Measurements from ENCODE around the gene CDK5R1. TPM values are rescaled to one million over a fixed set of nuclear protein-coding genes. Genes with fewer than 3 reads are reported as not detected.

Gene CDK5R1
- total and polyA plus RNA-seq, 2 donors (not counting 1 experiment from before 2014, with no cell fraction given) = 0.33 to 0.56 TPM

DNA sequence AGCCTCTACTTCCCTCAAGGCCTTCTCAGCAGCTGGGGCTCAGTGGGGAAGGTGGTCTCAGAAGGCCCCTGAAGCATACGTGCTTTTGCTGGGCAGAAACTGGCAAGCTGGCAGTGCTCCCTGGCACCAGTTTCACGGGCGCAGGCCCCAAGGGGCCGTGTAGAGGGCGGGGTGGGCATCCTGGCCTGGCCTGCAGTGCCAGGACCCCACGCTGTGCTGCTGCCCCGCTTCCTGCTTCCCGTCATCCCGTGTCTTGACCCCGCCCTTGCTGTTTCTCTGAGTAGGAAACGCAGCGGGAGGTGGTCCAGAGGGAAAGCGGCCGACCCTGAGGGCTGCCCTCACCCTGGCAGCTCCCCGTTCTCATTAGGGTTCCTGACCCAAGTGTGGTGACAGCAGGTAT lies 6.8 kb downstream of the CDK5R1 start:
- Histone ChIP-seq H2AFZ (ENCODE audit: low read length) (no peak overlapping the region), H3K36me3 (ENCODE audit: control insufficient read depth, insufficient read depth, low read length) (no peaks in the 10 kb centered on the region), H3K9ac (ENCODE audit: insufficient read depth, low read length) (no peak overlapping the region), H4K20me1 (ENCODE audit: control insufficient read depth, extremely low read depth, insufficient read depth, low read length) (no peaks in the 10 kb centered on the region), H3K4me1 (ENCODE audit: control insufficient read depth, extremely low read depth, insufficient read depth, low read length) (peaks cover 4% of the 10 kb centered on the region), H3K4me2 (ENCODE audit: extremely low read depth, insufficient read depth, low read length) (no peak overlapping the region), H3K9me3 (ENCODE audit: control insufficient read depth, insufficient read depth, low read depth, low read length) (no peaks in the 10 kb centered on the region), H3K27me3 (ENCODE audit: control insufficient read depth, insufficient read depth, low read length) (no peaks in the 10 kb centered on the region), H3K4me3 (replicated peaks in 1 of 4; ENCODE audit: control extremely low read depth in 1 of 4, insufficient read depth in 1 of 4, low read depth in 3 of 4, low read length in 4 of 4) (no peak overlapping the region), H3K79me2 (ENCODE audit: control insufficient read depth, insufficient read depth, low read length) (no peaks in the 10 kb centered on the region), H3K27ac (ENCODE audit: insufficient read depth, low read length) (no peak overlapping the region)
- no peak for DNase-seq (ENCODE audit: low read depth in 2 of 2)
- TF ChIP-seq, protein P1, sequence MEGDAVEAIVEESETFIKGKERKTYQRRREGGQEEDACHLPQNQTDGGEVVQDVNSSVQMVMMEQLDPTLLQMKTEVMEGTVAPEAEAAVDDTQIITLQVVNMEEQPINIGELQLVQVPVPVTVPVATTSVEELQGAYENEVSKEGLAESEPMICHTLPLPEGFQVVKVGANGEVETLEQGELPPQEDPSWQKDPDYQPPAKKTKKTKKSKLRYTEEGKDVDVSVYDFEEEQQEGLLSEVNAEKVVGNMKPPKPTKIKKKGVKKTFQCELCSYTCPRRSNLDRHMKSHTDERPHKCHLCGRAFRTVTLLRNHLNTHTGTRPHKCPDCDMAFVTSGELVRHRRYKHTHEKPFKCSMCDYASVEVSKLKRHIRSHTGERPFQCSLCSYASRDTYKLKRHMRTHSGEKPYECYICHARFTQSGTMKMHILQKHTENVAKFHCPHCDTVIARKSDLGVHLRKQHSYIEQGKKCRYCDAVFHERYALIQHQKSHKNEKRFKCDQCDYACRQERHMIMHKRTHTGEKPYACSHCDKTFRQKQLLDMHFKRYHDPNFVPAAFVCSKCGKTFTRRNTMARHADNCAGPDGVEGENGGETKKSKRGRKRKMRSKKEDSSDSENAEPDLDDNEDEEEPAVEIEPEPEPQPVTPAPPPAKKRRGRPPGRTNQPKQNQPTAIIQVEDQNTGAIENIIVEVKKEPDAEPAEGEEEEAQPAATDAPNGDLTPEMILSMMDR (conservative IDR thresholded peaks at IDR 0.05 in 1 of 2, IDR thresholded peaks at IDR 0.05 in 1 of 2; ENCODE audit: low read depth in 1 of 2, low read length in 2 of 2) = no peak
- no peak for TF ChIP-seq EZH2 (IDR thresholded peaks at IDR 0.05; ENCODE audit: low read length, missing control alignments)

DNA sequence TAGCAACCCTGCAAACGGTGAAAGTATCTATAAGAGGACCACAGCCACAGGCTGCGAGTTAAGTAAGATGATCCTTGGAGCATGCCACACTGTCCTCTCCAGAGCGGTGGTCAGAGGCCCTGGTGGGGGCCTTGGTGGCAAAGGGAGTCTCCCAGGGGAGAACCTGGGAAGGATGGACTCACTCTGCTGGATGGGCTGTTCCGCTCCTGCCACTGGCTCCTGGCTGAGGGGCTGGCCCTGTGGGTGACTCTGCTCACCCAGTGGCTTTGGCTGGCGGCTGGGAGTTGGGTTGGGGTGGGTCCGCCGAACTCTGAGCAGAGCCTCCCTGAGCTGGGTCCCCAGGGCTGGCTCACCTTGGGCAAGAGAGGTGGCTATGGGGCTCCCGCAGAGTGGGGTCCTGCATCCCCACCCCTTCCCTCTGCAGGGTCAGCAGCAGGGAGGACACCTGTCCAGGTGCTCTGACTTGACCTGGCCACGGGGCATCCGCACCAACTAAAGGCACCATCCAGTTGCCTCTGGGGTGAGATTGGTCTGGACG lies 7.3 kb downstream of the CDK5R1 start:
- H3K79me2 ChIP-seq (ENCODE audit: control insufficient read depth, insufficient read depth, low read length) = no peaks in the 10 kb centered on the region
- H4K20me1 ChIP-seq (ENCODE audit: control insufficient read depth, extremely low read depth, insufficient read depth, low read length) = no peaks in the 10 kb centered on the region
- DNase-seq (ENCODE audit: low read depth in 2 of 2) = no peak
- H2AFZ ChIP-seq (ENCODE audit: low read length) = no peak overlapping the region
- H3K9ac ChIP-seq (ENCODE audit: insufficient read depth, low read length) = no peak overlapping the region
- no peak overlapping the region for H3K27ac ChIP-seq (ENCODE audit: insufficient read depth, low read length)
- H3K36me3 ChIP-seq (ENCODE audit: control insufficient read depth, insufficient read depth, low read length) = no peaks in the 10 kb centered on the region
- H3K4me1 ChIP-seq (ENCODE audit: control insufficient read depth, extremely low read depth, insufficient read depth, low read length) = peaks cover 4% of the 10 kb centered on the region
- H3K4me3 ChIP-seq (replicated peaks in 1 of 4; ENCODE audit: control extremely low read depth in 1 of 4, insufficient read depth in 1 of 4, low read depth in 3 of 4, low read length in 4 of 4) = no peak overlapping the region
- no peaks in the 10 kb centered on the region for H3K27me3 ChIP-seq (ENCODE audit: control insufficient read depth, insufficient read depth, low read length)
- no peak for TF ChIP-seq EZH2 (IDR thresholded peaks at IDR 0.05; ENCODE audit: low read length, missing control alignments)
- TF ChIP-seq, protein P1 (conservative IDR thresholded peaks at IDR 0.05 in 1 of 2, IDR thresholded peaks at IDR 0.05 in 1 of 2; ENCODE audit: low read depth in 1 of 2, low read length in 2 of 2) = no peak
- H3K9me3 ChIP-seq (ENCODE audit: control insufficient read depth, insufficient read depth, low read depth, low read length) = no peaks in the 10 kb centered on the region
- H3K4me2 ChIP-seq (ENCODE audit: extremely low read depth, insufficient read depth, low read length) = no peak overlapping the region

DNA sequence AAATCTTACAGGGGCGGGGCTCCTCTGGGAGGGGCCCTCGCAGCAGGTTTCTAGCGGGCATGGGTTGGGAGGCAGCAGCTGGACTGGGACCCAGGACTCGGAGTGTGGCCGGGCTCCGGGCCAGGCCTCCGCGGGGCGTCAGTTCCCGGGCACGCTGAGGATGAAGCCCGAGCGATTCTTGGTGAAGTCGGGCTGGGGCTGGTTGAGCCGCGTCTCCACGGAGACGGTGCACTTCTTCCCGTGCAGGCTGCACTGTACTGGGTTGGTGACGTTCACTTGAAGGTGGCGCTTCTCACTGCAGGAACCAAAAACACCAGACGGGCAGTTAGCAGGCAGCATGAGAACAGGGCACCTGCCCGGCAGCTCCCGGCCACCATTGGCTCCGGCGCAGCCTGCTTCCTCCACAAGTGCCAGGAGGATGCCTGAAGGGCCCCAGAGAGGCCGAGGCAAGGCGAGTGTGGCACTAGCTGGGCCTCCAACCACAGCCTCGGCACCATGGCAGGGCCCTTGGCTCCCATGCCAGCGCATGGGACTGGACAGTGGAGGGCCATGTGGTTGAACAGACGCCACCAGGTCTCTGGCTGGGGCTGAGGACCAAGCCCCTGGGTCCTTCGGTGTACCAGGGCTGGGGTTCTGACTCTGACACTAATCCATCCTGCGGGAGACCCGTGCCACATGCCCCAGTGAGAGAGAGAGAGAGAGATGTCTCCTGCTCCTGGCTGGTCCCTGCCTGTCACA lies 8.0 kb downstream of the CDK5R1 start:
- no peak overlapping the region for H2AFZ ChIP-seq (ENCODE audit: low read length)
- H3K9me3 ChIP-seq (ENCODE audit: control insufficient read depth, insufficient read depth, low read depth, low read length) = no peaks in the 10 kb centered on the region
- H3K79me2 ChIP-seq (ENCODE audit: control insufficient read depth, insufficient read depth, low read length) = no peaks in the 10 kb centered on the region
- H3K4me2 ChIP-seq (ENCODE audit: extremely low read depth, insufficient read depth, low read length) = peak overlapping the region; percentile 35
- H3K27me3 ChIP-seq (ENCODE audit: control insufficient read depth, insufficient read depth, low read length) = no peaks in the 10 kb centered on the region
- TF ChIP-seq, protein P1 (conservative IDR thresholded peaks at IDR 0.05 in 1 of 2, IDR thresholded peaks at IDR 0.05 in 1 of 2; ENCODE audit: low read depth in 1 of 2, low read length in 2 of 2) = no peak
- TF ChIP-seq EZH2 (IDR thresholded peaks at IDR 0.05; ENCODE audit: low read length, missing control alignments) = no peak
- peaks cover 4% of the 10 kb centered on the region for H3K4me1 ChIP-seq (ENCODE audit: control insufficient read depth, extremely low read depth, insufficient read depth, low read length)
- no peak overlapping the region for H3K27ac ChIP-seq (ENCODE audit: insufficient read depth, low read length)
- peak in 1 of 2 donors; percentile 25 for DNase-seq (ENCODE audit: low read depth in 2 of 2)
- H3K9ac ChIP-seq (ENCODE audit: insufficient read depth, low read length) = no peak overlapping the region
- H3K4me3 ChIP-seq (replicated peaks in 1 of 4; ENCODE audit: control extremely low read depth in 1 of 4, insufficient read depth in 1 of 4, low read depth in 3 of 4, low read length in 4 of 4) = no peak overlapping the region
- H3K36me3 ChIP-seq (ENCODE audit: control insufficient read depth, insufficient read depth, low read length) = no peaks in the 10 kb centered on the region
- H4K20me1 ChIP-seq (ENCODE audit: control insufficient read depth, extremely low read depth, insufficient read depth, low read length) = no peaks in the 10 kb centered on the region

All from fibroblast of lung (primary cell).